ENCODE measurements around the gene VAPA. TPM values are rescaled to one million over a fixed set of nuclear protein-coding genes. Genes with fewer than 3 reads are reported as not detected.

Gene VAPA
- total RNA-seq, 1 donor from 2014 or later = 124 TPM

DNA sequence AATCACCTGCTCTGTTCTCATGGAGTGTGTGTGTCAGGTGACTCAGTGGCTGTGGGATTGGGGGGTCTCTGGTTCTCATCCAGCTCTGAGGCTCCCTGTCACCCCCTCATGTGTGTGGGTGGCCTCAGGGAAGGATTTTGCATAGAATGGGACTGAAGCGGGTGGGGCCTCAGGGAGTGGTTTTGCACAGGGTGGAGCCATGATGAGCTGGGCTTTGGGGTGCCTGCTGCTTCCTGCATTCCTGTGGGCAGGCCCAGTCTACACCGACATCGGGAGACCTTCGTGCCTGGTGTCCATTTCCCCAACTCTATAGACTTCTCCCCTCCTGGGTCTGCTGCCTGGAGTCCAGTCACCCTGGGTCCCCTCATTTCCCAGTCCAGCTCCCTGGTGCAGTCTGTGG is 59.7 kb downstream of the VAPA start:
- CTCF ChIA-PET = interaction anchor here (0.9 to 5.5 kb wide), 2 partner anchors 16 to 545 kb away, joined by 3 to 65 read pairs; no protein-coding TSS in a partner anchor
- TF ChIP-seq, protein P1, sequence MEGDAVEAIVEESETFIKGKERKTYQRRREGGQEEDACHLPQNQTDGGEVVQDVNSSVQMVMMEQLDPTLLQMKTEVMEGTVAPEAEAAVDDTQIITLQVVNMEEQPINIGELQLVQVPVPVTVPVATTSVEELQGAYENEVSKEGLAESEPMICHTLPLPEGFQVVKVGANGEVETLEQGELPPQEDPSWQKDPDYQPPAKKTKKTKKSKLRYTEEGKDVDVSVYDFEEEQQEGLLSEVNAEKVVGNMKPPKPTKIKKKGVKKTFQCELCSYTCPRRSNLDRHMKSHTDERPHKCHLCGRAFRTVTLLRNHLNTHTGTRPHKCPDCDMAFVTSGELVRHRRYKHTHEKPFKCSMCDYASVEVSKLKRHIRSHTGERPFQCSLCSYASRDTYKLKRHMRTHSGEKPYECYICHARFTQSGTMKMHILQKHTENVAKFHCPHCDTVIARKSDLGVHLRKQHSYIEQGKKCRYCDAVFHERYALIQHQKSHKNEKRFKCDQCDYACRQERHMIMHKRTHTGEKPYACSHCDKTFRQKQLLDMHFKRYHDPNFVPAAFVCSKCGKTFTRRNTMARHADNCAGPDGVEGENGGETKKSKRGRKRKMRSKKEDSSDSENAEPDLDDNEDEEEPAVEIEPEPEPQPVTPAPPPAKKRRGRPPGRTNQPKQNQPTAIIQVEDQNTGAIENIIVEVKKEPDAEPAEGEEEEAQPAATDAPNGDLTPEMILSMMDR (IDR thresholded peaks at IDR 0.05) = no peak
- no peak overlapping the region for H3K27ac Mint-ChIP-seq
- H3K9me3 Mint-ChIP-seq = peaks cover 10% of the 10 kb centered on the region
- POLR2A ChIA-PET = no interaction called here
- DNase-seq = no peak
- intact Hi-C loops (cut with micrococcal nuclease) = loop anchor here (5.0 to 10.0 kb wide), 2 partner anchors 1179 to 1771 kb away; no protein-coding TSS in a partner anchor
- no peak for ATAC-seq (ENCODE audit: low read depth)
- peaks cover 25% of the 10 kb centered on the region for H3K27me3 Mint-ChIP-seq
- H3K4me3 Mint-ChIP-seq = no peak overlapping the region
- H3K36me3 Mint-ChIP-seq (ENCODE audit: low read depth) = no peaks in the 10 kb centered on the region
- peaks cover 9% of the 10 kb centered on the region for H3K4me1 Mint-ChIP-seq

DNA sequence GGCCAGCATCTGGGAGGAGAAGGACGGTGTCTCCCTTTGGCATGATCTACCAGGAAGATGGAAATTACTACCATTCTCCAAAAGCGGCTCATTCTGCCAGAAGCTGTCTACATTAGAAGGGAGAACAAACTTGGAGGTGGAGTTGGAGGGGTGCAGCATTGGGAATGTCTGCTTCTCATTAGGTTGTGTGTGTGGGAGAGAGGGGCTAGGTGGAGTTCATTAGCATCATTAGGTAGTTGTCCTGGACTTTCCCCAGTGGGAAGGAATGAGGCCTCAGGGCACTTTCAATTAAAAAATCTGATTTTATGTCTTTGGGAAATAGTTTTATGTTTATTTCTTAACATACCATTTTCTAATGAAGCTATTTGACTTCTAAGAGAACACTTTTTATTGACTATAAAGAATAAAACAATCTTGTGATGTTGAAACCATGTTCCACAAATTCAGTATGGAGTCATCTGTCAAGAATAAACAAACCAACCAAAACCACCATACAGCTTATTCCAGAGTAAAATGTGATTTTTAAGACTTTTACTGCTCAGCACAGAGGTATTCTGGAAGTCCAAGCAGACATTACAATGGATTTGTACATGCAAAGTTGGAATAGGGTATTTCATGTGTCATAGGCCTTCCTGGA is 60.6 kb downstream of the VAPA start:
- POLR2A ChIA-PET = no interaction called here
- no peak for DNase-seq
- intact Hi-C loops (cut with micrococcal nuclease) = loop anchor here (5.0 to 10.0 kb wide), 2 partner anchors 1178 to 1770 kb away; no protein-coding TSS in a partner anchor
- Mint-ChIP-seq H3K27ac (no peak overlapping the region), H3K9me3 (peaks cover 10% of the 10 kb centered on the region), H3K36me3 (ENCODE audit: low read depth) (no peaks in the 10 kb centered on the region), H3K4me1 (peaks cover 3% of the 10 kb centered on the region), H3K4me3 (no peak overlapping the region), H3K27me3 (peaks cover 16% of the 10 kb centered on the region)
- TF ChIP-seq, protein P1 (IDR thresholded peaks at IDR 0.05) = no peak
- CTCF ChIA-PET = interaction anchor here (0.9 to 5.5 kb wide), 2 partner anchors 544 to 548 kb away, joined by 3 to 65 read pairs; no protein-coding TSS in a partner anchor
- no peak for ATAC-seq (ENCODE audit: low read depth)

GRCh38 chr18:9975658-9976057 is 61.8 kb downstream of the VAPA start:
- POLR2A ChIA-PET = no interaction called here
- intact Hi-C loops (cut with micrococcal nuclease) = loop anchor here (10.0 kb wide), 1 partner anchor 1769 kb away; no protein-coding TSS in a partner anchor
- H3K4me3 Mint-ChIP-seq = no peak overlapping the region

DNA sequence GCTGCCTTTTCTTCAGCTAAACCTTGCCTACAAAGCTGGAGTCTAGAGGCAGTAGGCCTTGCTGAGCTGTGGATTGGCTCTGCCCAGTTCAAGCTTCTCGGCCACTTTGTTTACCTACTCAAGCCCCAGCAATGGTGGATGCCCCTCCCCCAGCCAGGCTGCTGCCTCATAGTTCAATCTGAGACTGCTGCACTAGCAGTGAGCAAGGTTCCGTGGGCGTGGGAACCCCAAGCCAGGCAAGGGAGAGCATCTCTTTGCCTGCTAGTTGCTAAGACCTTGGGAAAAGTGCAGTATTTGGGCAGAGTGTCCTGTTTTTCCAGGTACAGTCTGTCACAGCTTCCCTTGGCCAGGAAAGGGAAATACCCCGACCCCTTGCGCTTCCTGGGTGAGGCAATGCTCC is 68.9 kb downstream of the VAPA start:
- intact Hi-C loops (cut with micrococcal nuclease) = no loop called here
- Mint-ChIP-seq H3K4me3 (no peak overlapping the region), H3K9me3 (no peaks in the 10 kb centered on the region), H3K36me3 (ENCODE audit: low read depth) (no peaks in the 10 kb centered on the region), H3K4me1 (no peaks in the 10 kb centered on the region), H3K27me3 (peaks cover 8% of the 10 kb centered on the region), H3K27ac (no peak overlapping the region)
- no peak for ATAC-seq (ENCODE audit: low read depth)
- TF ChIP-seq, protein P1 (IDR thresholded peaks at IDR 0.05) = no peak
- POLR2A ChIA-PET = no interaction called here
- CTCF ChIA-PET = no interaction called here
- no peak for DNase-seq

More at GRCh38 chr18:9975658-9976057, 61.8 kb downstream of the VAPA start:
- CTCF ChIA-PET = interaction anchor here (0.9 kb wide), 1 partner anchor 544 kb away, joined by 3 read pairs; no protein-coding TSS in a partner anchor
- DNase-seq = no peak
- Mint-ChIP-seq H3K27me3 (peaks cover 4% of the 10 kb centered on the region), H3K36me3 (ENCODE audit: low read depth) (no peaks in the 10 kb centered on the region), H3K27ac (no peak overlapping the region), H3K9me3 (peaks cover 10% of the 10 kb centered on the region), H3K4me1 (no peaks in the 10 kb centered on the region)
- TF ChIP-seq, protein P1 (IDR thresholded peaks at IDR 0.05) = no peak
- ATAC-seq (ENCODE audit: low read depth) = no peak

DNA sequence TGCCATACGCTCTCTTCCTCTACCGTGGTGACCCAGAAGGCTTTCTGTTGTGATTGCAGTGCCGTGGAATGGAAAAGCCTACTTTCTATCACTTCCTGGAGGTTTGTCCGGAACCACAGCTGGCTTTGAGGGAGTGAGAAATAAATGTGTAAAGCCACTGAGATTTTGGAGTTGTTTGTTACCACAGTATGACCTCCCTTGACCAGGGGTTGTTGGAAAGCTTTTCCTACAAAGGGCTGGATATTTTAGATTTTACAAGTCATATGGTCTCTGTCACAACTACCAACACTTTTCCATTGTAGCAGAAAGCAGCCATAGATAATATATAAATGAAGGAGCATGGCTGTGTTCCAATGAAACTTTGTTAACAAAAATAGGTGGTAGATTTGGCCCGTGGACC is 70.3 kb downstream of the VAPA start:
- no peak overlapping the region for H3K27ac Mint-ChIP-seq
- no peaks in the 10 kb centered on the region for H3K9me3 Mint-ChIP-seq
- H3K4me3 Mint-ChIP-seq = no peak overlapping the region
- ChIA-PET POLR2A (no interaction called here), CTCF (no interaction called here)
- H3K27me3 Mint-ChIP-seq = peaks cover 8% of the 10 kb centered on the region
- DNase-seq (no peak), ATAC-seq (ENCODE audit: low read depth) (no peak)
- TF ChIP-seq, protein P1 (IDR thresholded peaks at IDR 0.05) = no peak
- intact Hi-C loops (cut with micrococcal nuclease) = no loop called here
- H3K4me1 Mint-ChIP-seq = no peaks in the 10 kb centered on the region
- no peaks in the 10 kb centered on the region for H3K36me3 Mint-ChIP-seq (ENCODE audit: low read depth)
